ENCODE data around the gene RPL31. TPM values are rescaled to one million over a fixed set of nuclear protein-coding genes. Genes with fewer than 3 reads are reported as not detected.

Gene RPL31
- total RNA-seq, 1 donor from 2014 or later, result 1,159 TPM

DNA sequence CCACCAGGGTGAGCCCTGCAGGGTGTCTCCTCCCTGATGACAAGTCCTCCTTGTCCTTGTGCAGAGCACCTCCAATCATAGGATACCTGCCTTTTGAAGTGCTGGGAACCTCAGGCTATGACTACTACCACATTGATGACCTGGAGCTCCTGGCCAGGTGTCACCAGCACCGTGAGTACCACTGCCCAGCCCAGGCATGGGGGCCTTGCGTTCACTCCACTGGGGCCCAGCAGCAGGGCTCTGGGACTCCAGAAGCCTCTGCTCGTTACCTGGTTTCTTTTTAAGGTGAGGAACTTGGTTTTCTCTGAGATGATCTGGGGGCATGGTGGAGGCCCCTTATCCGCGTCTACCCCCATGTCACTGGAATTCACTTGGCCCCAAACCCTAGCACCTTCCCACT is 36.5 kb upstream of the RPL31 start:
- DNase-seq, result no peak
- Mint-ChIP-seq H3K4me1 (peaks cover 2% of the 10 kb centered on the region), H3K27ac (no peak overlapping the region), H3K9me3 (no peaks in the 10 kb centered on the region), H3K27me3 (no peaks in the 10 kb centered on the region), H3K4me3 (no peak overlapping the region), H3K36me3 (ENCODE audit: low read depth) (no peaks in the 10 kb centered on the region)
- intact Hi-C loops (cut with micrococcal nuclease), result no loop called here

- no peak for DNase-seq
- Mint-ChIP-seq H3K4me3 (no peak overlapping the region), H3K27ac (no peak overlapping the region), H3K36me3 (ENCODE audit: low read depth) (no peaks in the 10 kb centered on the region), H3K4me1 (peaks cover 2% of the 10 kb centered on the region), H3K27me3 (no peaks in the 10 kb centered on the region), H3K9me3 (no peaks in the 10 kb centered on the region)
- intact Hi-C loops (cut with micrococcal nuclease), result no loop called here
Observed at GRCh38 chr2:100967716-100968115, 34.4 kb upstream of the RPL31 start.

DNA sequence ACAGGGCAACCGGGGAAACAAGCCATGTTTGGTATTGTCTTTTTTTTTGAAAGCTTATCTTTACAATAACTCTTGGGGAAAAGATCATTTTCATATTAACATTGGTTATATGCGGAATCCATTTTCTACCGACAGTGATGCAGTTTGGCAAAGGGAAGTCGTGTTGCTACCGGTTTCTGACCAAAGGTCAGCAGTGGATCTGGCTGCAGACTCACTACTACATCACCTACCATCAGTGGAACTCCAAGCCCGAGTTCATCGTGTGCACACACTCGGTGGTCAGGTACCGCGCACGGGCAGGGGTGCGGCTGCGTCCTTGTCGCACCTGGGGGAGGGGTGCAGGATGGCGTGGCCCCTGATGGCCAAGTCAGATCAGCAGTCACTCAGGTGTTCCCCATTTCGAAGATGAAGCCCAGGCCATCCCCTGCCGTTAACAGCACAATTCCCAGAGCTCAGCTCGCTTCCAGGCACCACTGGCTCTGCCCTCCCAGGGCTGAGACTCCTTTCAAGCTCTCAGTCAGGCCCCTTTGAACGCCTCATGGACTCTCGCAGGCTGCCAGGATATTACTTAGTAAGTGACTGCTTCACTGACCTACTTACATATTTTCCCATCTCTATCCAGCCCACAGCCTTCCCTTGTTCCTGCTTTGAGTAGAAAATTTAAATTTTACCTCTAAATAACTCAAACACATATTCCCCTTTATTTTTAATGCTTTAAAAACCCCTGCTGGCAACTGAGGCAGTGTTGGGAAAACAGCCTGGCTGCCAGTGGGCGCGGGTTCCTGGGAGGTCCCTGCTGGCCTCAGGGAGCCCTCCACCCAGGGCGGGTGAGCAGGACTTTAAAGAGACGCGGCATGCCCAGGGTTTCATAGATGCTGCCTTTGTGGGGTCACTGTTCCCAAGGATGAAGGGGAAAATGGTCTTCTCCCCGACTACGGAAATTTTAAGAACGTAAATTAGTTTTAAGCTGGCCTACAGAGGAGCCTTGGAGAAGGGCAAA is 33.6 kb upstream of the RPL31 start:
- DNase-seq, result no peak
- Mint-ChIP-seq H3K36me3 (ENCODE audit: low read depth) (no peaks in the 10 kb centered on the region), H3K4me3 (no peak overlapping the region), H3K27ac (no peak overlapping the region), H3K27me3 (no peaks in the 10 kb centered on the region), H3K9me3 (no peaks in the 10 kb centered on the region), H3K4me1 (peaks cover 2% of the 10 kb centered on the region)
- intact Hi-C loops (cut with micrococcal nuclease), result no loop called here

DNA sequence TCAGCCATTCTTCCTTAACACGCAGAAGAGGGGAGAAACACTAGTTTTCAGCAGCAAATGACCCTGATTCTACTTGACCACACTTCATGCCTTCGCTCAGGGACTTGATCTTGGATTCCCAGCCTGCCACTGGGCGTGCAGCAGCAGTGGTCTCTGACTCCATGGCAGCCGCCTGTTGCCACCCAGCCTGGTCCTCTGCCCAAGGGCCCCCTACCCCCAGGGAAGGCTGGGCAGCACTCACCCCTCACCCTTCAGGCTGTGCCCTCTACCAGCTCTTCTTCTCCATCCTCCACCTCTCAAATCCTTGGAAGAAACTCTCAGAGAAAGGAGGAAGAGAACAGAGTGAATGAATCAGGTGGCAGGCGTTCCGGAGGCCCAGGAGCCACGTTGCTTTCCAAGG is 32.1 kb upstream of the RPL31 start:
- no peak overlapping the region for H3K27ac Mint-ChIP-seq
- no peaks in the 10 kb centered on the region for H3K36me3 Mint-ChIP-seq (ENCODE audit: low read depth)
- no peaks in the 10 kb centered on the region for H3K4me1 Mint-ChIP-seq
- no peaks in the 10 kb centered on the region for H3K9me3 Mint-ChIP-seq
- no peak overlapping the region for H3K4me3 Mint-ChIP-seq
- DNase-seq, result no peak
- intact Hi-C loops (cut with micrococcal nuclease), result no loop called here
- H3K27me3 Mint-ChIP-seq, result no peaks in the 10 kb centered on the region

- no peak overlapping the region for H3K4me3 Mint-ChIP-seq
- no peak overlapping the region for H3K27ac Mint-ChIP-seq
- intact Hi-C loops (cut with micrococcal nuclease), result no loop called here
Observed at GRCh38 chr2:100971221-100971620, 30.9 kb upstream of the RPL31 start.

DNA sequence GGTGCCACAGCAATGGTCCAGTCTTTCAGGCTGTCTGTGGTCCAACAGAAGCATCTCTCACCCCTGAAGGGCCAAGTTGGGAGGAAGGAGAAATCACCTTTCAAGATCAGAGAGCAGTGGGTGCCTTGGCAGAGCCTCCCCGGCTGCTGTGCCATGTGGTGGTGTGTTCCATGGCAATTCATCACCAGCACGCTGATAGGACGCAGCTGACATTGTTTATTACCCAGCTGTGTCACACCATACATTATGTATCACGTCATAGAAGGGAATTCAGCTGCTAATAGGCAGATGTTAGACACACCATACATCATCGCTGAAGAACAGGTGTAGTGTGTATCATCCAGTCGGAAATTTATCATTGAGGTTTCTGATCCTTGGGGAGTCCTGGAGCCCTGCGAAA is 29.6 kb upstream of the RPL31 start:
- Mint-ChIP-seq H3K27me3 (no peaks in the 10 kb centered on the region), H3K36me3 (ENCODE audit: low read depth) (no peaks in the 10 kb centered on the region), H3K9me3 (no peaks in the 10 kb centered on the region), H3K4me1 (no peaks in the 10 kb centered on the region), H3K4me3 (no peak overlapping the region), H3K27ac (no peak overlapping the region)
- intact Hi-C loops (cut with micrococcal nuclease), result no loop called here
- no peak for DNase-seq

More at GRCh38 chr2:100971221-100971620, 30.9 kb upstream of the RPL31 start:
- H3K36me3 Mint-ChIP-seq (ENCODE audit: low read depth), result no peaks in the 10 kb centered on the region
- DNase-seq, result no peak
- no peaks in the 10 kb centered on the region for H3K27me3 Mint-ChIP-seq
- no peaks in the 10 kb centered on the region for H3K9me3 Mint-ChIP-seq
- no peaks in the 10 kb centered on the region for H3K4me1 Mint-ChIP-seq

GRCh38 chr2:100974712-100975520 is 27.2 kb upstream of the RPL31 start:
- Mint-ChIP-seq H3K9me3 (no peaks in the 10 kb centered on the region), H3K36me3 (ENCODE audit: low read depth) (no peaks in the 10 kb centered on the region), H3K4me1 (peaks cover 2% of the 10 kb centered on the region), H3K27ac (no peak overlapping the region), H3K4me3 (no peak overlapping the region), H3K27me3 (no peaks in the 10 kb centered on the region)
- intact Hi-C loops (cut with micrococcal nuclease), result no loop called here
- no peak for DNase-seq

DNA sequence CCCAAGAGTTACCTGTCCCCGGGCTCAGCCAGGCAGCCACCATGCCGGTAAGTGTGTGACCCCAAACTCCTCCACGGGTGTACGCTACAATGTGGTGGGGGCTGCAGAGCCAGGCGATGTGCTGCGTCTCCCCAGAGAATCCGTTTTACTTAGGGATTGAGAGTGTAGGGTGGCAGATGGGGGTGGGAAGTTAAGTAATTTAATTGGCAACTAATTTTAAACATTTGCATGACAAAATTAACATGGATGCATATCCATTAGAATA is 26.6 kb upstream of the RPL31 start:
- H3K36me3 Mint-ChIP-seq (ENCODE audit: low read depth), result no peaks in the 10 kb centered on the region
- H3K27me3 Mint-ChIP-seq, result no peaks in the 10 kb centered on the region

DNA sequence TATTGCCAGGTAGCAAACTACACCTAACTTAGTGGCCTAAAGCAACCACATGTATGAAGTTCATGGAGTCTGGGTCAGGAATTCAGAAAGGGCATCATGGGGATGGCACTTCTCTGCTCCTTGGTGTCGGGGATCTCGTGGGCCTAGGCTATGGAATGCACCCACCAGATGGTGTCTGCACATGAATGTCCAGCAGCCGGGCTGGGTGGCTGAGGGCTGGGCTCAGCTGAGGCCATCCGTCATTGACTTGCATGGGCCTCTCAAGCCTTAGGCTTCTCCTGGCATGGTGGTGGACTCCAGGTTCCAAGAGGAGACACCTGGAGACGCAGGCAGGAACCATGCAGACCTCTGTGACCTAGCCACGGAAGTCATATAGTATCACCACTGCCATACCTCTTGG is 26.0 kb upstream of the RPL31 start:
- Mint-ChIP-seq H3K27me3 (no peaks in the 10 kb centered on the region), H3K4me1 (peaks cover 2% of the 10 kb centered on the region), H3K4me3 (no peak overlapping the region), H3K9me3 (no peaks in the 10 kb centered on the region), H3K27ac (no peak overlapping the region), H3K36me3 (ENCODE audit: low read depth) (no peaks in the 10 kb centered on the region)
- DNase-seq, result no peak
- intact Hi-C loops (cut with micrococcal nuclease), result no loop called here

More for the DNA sequence above, 26.6 kb upstream of the RPL31 start:
- intact Hi-C loops (cut with micrococcal nuclease), result no loop called here
- H3K4me3 Mint-ChIP-seq, result no peak overlapping the region
- no peak overlapping the region for H3K27ac Mint-ChIP-seq
- no peaks in the 10 kb centered on the region for H3K9me3 Mint-ChIP-seq
- DNase-seq, result no peak
- peaks cover 2% of the 10 kb centered on the region for H3K4me1 Mint-ChIP-seq

DNA sequence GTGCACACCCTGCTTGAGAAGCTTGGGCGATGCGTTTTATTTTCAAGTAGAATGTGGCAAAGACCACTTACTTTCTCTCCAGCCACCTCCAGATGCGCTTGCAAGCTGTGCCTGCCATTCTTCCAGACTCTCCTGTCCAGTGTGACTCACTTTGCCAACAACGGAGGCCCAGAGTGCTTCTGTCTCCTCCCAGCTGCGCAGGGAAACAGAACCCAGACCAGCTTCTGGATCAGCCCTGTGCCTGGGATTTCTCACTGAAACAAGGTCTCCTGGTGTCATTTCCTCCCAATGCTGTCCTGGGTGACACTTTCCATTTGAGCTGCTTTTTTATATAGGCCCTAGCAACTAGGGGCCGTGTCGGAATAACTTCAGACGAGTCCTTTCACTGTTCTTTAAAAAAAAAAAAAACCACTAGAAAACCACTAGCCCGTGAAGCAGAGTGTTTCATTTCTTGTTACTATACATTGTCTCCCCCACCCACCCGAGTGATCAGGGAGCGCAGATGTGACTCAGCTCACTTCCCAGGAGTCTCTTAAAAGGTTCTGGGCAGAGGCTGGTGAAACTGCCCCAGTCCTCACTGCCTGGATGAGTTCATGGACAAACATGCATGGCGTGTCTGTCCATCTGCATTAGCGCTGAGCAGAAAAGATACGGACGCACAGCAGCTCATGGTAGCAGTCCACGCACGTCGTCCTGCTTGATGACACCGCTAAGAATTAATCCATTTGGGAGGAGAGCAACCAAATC is 25.3 kb upstream of the RPL31 start:
- DNase-seq, result no peak

GRCh38 chr2:100977511-100977910 is 24.6 kb upstream of the RPL31 start:
- Mint-ChIP-seq H3K4me1 (peaks cover 2% of the 10 kb centered on the region), H3K4me3 (no peak overlapping the region), H3K9me3 (no peaks in the 10 kb centered on the region), H3K27me3 (no peaks in the 10 kb centered on the region), H3K36me3 (ENCODE audit: low read depth) (no peaks in the 10 kb centered on the region), H3K27ac (no peak overlapping the region)
- DNase-seq, result no peak
- intact Hi-C loops (cut with micrococcal nuclease), result no loop called here

More for the DNA sequence above, 25.3 kb upstream of the RPL31 start:
- no peak overlapping the region for H3K4me3 Mint-ChIP-seq
- no peaks in the 10 kb centered on the region for H3K9me3 Mint-ChIP-seq
- no peak overlapping the region for H3K27ac Mint-ChIP-seq
- no peaks in the 10 kb centered on the region for H3K27me3 Mint-ChIP-seq
- H3K36me3 Mint-ChIP-seq (ENCODE audit: low read depth), result no peaks in the 10 kb centered on the region
- intact Hi-C loops (cut with micrococcal nuclease), result no loop called here
- peaks cover 2% of the 10 kb centered on the region for H3K4me1 Mint-ChIP-seq

GRCh38 chr2:100978582-100979191 is 23.4 kb upstream of the RPL31 start:
- DNase-seq, result no peak
- no peaks in the 10 kb centered on the region for H3K36me3 Mint-ChIP-seq (ENCODE audit: low read depth)
- no peaks in the 10 kb centered on the region for H3K27me3 Mint-ChIP-seq
- H3K27ac Mint-ChIP-seq, result no peak overlapping the region
- peaks cover 2% of the 10 kb centered on the region for H3K4me1 Mint-ChIP-seq
- H3K9me3 Mint-ChIP-seq, result no peaks in the 10 kb centered on the region
- no peak overlapping the region for H3K4me3 Mint-ChIP-seq
- intact Hi-C loops (cut with micrococcal nuclease), result no loop called here

DNA sequence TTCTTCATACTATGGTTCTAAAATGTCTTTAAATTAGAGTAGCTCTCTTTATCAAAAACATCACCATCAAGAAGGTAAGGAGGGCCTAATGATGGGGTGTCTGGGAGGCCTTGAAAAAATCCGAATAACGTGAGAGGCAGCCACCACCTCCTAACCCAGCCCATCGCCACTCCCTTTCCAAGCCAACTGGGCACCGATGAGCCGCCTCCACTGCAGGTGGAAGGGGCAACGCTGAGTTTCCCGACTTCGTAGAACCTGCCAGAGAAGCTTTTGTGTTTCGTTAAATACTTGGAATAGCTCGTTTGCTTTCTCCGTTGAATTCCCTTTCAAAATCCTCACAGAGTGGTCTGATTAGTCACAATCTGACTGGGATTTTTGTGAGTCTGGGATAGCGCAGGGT is 22.0 kb upstream of the RPL31 start:
- no peak overlapping the region for H3K4me3 Mint-ChIP-seq
- peaks cover 4% of the 10 kb centered on the region for H3K4me1 Mint-ChIP-seq
- no peaks in the 10 kb centered on the region for H3K9me3 Mint-ChIP-seq
- DNase-seq, result no peak
- no peak overlapping the region for H3K27ac Mint-ChIP-seq
- H3K27me3 Mint-ChIP-seq, result peaks cover 2% of the 10 kb centered on the region
- intact Hi-C loops (cut with micrococcal nuclease), result no loop called here
- H3K36me3 Mint-ChIP-seq (ENCODE audit: low read depth), result no peaks in the 10 kb centered on the region
